ENCODE results near the gene RAB20.

Gene RAB20

GRCh38 chr13:110562696-110563462 lies 1.4 kb upstream of the RAB20 start (continued):
- TF ChIP-seq, protein P1, sequence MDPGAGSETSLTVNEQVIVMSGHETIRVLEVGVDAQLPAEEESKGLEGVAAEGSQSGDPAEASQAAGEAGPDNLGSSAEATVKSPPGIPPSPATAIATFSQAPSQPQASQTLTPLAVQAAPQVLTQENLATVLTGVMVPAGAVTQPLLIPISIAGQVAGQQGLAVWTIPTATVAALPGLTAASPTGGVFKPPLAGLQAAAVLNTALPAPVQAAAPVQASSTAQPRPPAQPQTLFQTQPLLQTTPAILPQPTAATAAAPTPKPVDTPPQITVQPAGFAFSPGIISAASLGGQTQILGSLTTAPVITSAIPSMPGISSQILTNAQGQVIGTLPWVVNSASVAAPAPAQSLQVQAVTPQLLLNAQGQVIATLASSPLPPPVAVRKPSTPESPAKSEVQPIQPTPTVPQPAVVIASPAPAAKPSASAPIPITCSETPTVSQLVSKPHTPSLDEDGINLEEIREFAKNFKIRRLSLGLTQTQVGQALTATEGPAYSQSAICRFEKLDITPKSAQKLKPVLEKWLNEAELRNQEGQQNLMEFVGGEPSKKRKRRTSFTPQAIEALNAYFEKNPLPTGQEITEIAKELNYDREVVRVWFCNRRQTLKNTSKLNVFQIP (CRISPR knock-in tag; IDR thresholded peaks at IDR 0.05; ENCODE audit: borderline replicate concordance, low read depth) = no peak

- no peak for TF ChIP-seq ZFP30 (CRISPR knock-in tag; IDR thresholded peaks at IDR 0.05)
- no peak for TF ChIP-seq BACH2 (CRISPR knock-in tag; IDR thresholded peaks at IDR 0.05; ENCODE audit: borderline replicate concordance)
Measured at GRCh38 chr13:110562036-110562597, 595 bp upstream of the RAB20 start.

DNA sequence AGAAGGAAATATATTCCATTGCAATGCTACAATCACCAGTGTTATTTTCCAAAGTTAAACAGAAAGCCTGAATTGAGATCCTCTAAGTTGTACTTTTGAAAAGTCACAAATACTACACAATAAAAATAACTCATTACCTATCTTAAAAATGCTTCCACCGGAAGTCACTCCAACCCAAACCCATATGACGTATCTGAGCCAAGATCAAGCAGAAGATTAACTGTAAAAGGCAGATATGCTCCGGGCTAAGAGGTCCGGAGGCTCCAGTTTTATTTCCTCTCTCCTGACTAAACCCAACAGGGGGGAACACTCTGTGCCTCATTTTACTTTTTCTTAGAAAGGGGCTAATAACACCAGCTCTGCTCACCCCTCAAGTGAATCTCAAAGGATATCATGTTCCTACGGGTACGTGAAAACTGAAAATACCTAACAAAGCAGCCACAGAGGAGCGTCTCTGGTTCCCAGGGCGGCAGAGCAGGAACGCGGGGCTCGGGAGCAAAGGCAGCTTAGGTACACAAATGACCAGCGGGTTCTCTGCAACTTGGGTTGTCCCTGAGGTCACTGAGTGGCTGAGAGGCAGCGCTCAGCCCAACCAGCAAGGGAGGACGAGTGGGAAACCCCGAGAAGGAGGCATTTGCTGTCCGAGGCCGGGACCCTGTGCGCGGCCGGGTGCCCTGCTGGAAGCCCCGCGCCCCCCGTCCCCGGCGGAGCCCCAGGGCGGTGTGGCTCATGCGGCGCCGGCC lies 750 bp downstream of the RAB20 start:
- peak; percentile 66 for ATAC-seq
- TF ChIP-seq TCF4 (CRISPR knock-in tag; IDR thresholded peaks at IDR 0.05; ENCODE audit: borderline replicate concordance) (no peak), ZC3H10 (CRISPR knock-in tag; IDR thresholded peaks at IDR 0.05) (no peak), PPARA (CRISPR knock-in tag; IDR thresholded peaks at IDR 0.05; ENCODE audit: borderline replicate concordance) (no peak), TOX (CRISPR knock-in tag; IDR thresholded peaks at IDR 0.05; ENCODE audit: borderline replicate concordance) (no peak), OSR1 (CRISPR knock-in tag; IDR thresholded peaks at IDR 0.05) (no peak), PATZ1 (CRISPR knock-in tag; IDR thresholded peaks at IDR 0.05; ENCODE audit: borderline replicate concordance) (no peak), CREB5 (CRISPR knock-in tag; IDR thresholded peaks at IDR 0.05; ENCODE audit: low read depth) (no peak), SNAI2 (CRISPR knock-in tag; IDR thresholded peaks at IDR 0.05) (no peak), ZNF70 (CRISPR knock-in tag; IDR thresholded peaks at IDR 0.05) (no peak), ZNF565 (CRISPR knock-in tag; conservative IDR thresholded peaks at IDR 0.05; ENCODE audit: low read depth) (no peak)
- TF ChIP-seq, protein P2, sequence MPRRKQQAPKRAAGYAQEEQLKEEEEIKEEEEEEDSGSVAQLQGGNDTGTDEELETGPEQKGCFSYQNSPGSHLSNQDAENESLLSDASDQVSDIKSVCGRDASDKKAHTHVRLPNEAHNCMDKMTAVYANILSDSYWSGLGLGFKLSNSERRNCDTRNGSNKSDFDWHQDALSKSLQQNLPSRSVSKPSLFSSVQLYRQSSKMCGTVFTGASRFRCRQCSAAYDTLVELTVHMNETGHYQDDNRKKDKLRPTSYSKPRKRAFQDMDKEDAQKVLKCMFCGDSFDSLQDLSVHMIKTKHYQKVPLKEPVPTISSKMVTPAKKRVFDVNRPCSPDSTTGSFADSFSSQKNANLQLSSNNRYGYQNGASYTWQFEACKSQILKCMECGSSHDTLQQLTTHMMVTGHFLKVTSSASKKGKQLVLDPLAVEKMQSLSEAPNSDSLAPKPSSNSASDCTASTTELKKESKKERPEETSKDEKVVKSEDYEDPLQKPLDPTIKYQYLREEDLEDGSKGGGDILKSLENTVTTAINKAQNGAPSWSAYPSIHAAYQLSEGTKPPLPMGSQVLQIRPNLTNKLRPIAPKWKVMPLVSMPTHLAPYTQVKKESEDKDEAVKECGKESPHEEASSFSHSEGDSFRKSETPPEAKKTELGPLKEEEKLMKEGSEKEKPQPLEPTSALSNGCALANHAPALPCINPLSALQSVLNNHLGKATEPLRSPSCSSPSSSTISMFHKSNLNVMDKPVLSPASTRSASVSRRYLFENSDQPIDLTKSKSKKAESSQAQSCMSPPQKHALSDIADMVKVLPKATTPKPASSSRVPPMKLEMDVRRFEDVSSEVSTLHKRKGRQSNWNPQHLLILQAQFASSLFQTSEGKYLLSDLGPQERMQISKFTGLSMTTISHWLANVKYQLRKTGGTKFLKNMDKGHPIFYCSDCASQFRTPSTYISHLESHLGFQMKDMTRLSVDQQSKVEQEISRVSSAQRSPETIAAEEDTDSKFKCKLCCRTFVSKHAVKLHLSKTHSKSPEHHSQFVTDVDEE (CRISPR knock-in tag; IDR thresholded peaks at IDR 0.05) = no peak

More at GRCh38 chr13:110562036-110562597, 595 bp upstream of the RAB20 start:
- peak; percentile 57 for ATAC-seq

GRCh38 chr13:110559986-110560385 lies 1.5 kb downstream of the RAB20 start:
- no peak for ATAC-seq
- no peak for TF ChIP-seq ZFP3 (CRISPR knock-in tag; IDR thresholded peaks at IDR 0.05)
- TF ChIP-seq BACH2 (CRISPR knock-in tag; IDR thresholded peaks at IDR 0.05; ENCODE audit: borderline replicate concordance) = no peak
- no peak for TF ChIP-seq ISL1 (CRISPR knock-in tag; IDR thresholded peaks at IDR 0.05)
- TF ChIP-seq SNAI2 (CRISPR knock-in tag; IDR thresholded peaks at IDR 0.05) = no peak
- no peak for TF ChIP-seq ZNF8 (CRISPR knock-in tag; IDR thresholded peaks at IDR 0.05)
- TF ChIP-seq, protein P2 (CRISPR knock-in tag; IDR thresholded peaks at IDR 0.05) = no peak
- TF ChIP-seq ARNTL (CRISPR knock-in tag; IDR thresholded peaks at IDR 0.05; ENCODE audit: borderline replicate concordance, low read depth) = no peak
- TF ChIP-seq TOX (CRISPR knock-in tag; IDR thresholded peaks at IDR 0.05; ENCODE audit: borderline replicate concordance) = no peak
- no peak for TF ChIP-seq CREB5 (CRISPR knock-in tag; IDR thresholded peaks at IDR 0.05; ENCODE audit: low read depth)
- no peak for TF ChIP-seq OSR1 (CRISPR knock-in tag; IDR thresholded peaks at IDR 0.05)
- TF ChIP-seq GLIS3 (CRISPR knock-in tag; IDR thresholded peaks at IDR 0.05) = no peak
- no peak for TF ChIP-seq ZNF565 (CRISPR knock-in tag; conservative IDR thresholded peaks at IDR 0.05; ENCODE audit: low read depth)
- no peak for TF ChIP-seq ZNF70 (CRISPR knock-in tag; IDR thresholded peaks at IDR 0.05)
- no peak for TF ChIP-seq PPARA (CRISPR knock-in tag; IDR thresholded peaks at IDR 0.05; ENCODE audit: borderline replicate concordance)
